Stimulated activated CD8-positive, alpha-beta memory T cell treated with anti-CD3 and anti-CD28 coated beads, Interleukin-15, amount 100 ng/mL, for 4 hours (primary cell): ENCODE data around the gene BORCS5.

Source experiments
- DNase-seq, 2 donors: peaks; one replicate each; pipeline ENCODE4 v3.0.0-alpha.2; 2020; ENCODE audit warnings: low read depth in 2 of 2

Gene BORCS5

DNA sequence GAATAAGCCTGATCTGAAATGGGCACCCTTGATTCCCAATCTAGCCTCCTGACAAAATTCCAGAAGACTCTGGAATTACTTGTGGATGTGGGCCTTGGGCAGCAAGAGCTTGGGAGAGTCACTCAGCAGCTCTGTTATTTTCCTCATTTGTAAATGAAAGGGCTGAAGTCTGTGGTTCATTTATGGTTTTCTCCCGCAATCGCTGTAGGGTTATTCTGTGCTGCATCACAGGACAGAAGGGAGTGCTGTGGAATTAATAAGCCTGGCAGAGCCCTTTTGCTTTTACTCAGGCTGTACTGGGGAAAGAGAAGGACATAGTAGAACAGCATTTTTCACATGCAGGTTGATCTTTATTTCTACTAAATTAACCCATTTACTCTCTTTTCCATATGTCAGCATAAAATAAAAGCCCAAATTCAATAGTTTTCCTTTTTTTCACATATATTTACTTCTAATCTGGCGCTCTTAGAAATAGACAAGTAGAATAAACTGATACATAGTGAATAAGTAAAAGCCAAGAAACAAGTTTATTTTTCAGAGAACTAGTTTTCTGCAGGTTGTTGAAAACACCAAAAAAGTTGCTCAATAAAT is 156.6 kb downstream of the BORCS5 start:
- DNase-seq: no peak

- DNase-seq: no peak
Measured at GRCh38 chr12:12518464-12518845, 161.6 kb downstream of the BORCS5 start.

- DNase-seq: no peak
Measured at GRCh38 chr12:12518919-12519318, 162.0 kb downstream of the BORCS5 start.
